ENCODE measurements around the gene MEIS2. TPM values are rescaled to one million over a fixed set of nuclear protein-coding genes. Genes with fewer than 3 reads are reported as not detected.

The MEIS2 gene
- total RNA-seq, 4 donors from 2014 or later: 28.3 to 87.5 (median 42.2) TPM

DNA sequence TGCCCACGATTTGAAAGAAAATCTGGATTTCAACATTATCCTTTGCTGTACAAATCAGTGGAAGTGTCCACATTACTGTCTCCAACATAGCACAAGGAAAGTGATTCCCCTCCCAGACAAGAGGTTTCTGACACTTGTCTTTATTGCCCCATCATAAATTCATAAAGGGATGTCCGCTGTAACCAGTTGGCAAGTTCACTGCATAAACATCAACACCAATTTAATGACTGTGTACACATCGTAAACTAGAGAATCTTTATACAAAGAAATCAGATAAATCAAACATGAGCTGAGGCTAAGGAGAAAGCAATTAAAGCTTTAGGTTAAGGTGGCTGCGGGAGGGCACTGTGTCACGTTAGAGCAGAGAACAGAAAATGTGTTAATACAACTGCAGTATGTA is 129.8 kb downstream of the MEIS2 start:
- TF ChIP-seq, protein P1, sequence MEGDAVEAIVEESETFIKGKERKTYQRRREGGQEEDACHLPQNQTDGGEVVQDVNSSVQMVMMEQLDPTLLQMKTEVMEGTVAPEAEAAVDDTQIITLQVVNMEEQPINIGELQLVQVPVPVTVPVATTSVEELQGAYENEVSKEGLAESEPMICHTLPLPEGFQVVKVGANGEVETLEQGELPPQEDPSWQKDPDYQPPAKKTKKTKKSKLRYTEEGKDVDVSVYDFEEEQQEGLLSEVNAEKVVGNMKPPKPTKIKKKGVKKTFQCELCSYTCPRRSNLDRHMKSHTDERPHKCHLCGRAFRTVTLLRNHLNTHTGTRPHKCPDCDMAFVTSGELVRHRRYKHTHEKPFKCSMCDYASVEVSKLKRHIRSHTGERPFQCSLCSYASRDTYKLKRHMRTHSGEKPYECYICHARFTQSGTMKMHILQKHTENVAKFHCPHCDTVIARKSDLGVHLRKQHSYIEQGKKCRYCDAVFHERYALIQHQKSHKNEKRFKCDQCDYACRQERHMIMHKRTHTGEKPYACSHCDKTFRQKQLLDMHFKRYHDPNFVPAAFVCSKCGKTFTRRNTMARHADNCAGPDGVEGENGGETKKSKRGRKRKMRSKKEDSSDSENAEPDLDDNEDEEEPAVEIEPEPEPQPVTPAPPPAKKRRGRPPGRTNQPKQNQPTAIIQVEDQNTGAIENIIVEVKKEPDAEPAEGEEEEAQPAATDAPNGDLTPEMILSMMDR (IDR thresholded peaks at IDR 0.05): no peak
- no peak for ATAC-seq (ENCODE audit: low FRiP score)
- DNase-seq (ENCODE audit: low spot score): no peak

DNA sequence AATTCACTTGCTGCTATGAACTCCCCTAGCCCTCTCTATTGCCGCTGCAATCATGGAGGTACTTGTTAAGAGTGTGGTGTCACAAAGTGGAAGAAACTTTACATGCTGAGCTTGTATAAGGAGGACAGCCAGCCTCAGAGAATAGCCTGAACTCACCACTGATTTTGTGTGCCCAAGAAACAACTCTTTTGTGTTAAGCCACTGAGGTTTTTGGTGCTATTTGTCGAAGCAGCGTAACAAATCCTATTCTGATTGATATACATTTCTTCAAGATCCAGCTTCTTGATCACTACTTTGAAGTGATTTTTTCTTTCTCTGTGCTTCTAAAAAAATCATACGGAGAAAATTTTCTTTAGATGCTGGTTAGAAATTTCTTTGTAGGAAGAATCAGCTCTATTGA is 132.4 kb downstream of the MEIS2 start:
- ATAC-seq (ENCODE audit: low FRiP score) (no peak), DNase-seq (ENCODE audit: low spot score) (no peak)
- TF ChIP-seq, protein P1 (IDR thresholded peaks at IDR 0.05): no peak

DNA sequence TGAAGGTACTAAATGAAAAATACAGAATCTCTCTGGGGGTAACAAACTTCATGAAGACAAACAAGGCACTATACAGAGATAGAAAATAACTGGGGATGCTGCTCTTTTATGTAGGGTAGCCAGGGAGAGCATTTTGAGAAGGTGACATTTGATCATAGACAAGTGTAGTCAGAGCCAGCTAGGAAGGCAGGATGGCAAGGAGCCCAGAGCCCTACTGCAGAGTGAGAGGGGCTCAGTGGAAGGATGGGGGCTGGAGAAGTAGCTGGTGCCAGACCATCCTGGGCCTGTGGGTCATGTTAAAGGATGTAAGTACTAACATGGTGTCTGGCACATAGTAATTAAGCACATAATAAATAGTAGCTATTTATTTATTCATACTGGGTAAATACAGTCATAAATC is 133.6 kb downstream of the MEIS2 start:
- no peak for DNase-seq (ENCODE audit: low spot score)
- TF ChIP-seq, protein P1 (IDR thresholded peaks at IDR 0.05): no peak
- ATAC-seq (ENCODE audit: low FRiP score): no peak

DNA sequence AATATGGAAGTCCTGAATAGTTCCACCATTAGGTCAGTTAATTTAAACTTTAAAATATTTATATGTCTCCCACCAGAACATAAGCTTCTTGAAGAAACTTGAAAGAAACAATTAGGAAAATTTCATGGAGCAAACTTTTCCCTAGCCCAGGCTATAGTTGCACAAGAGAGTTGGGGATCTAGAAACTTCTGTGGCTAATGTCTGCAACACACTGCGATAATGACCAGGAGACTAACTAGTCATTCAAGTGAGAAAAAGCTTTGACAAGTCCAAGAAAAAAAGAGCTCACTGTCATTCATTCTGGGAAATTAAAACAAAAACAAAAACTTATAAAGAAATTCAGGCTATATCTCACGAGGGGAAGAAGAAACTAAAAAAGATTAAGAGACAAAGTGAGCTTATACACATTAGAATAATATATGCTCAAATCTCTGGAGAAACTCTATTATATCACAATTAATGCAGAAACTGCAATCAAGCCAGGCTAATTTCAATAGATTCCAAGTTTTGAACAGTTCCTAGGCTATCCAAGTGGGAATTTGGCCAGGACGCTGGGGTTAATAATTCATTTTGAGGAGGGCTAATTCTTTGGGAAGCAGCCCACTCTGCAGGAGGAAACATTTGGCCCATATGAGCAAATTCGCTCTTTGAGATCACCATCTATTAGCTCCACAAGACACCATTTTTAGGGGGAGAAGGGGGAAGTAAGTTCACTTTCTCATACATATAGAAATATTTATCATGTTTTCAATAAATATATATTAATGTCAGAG is 134.6 kb downstream of the MEIS2 start:
- TF ChIP-seq, protein P1 (IDR thresholded peaks at IDR 0.05): no peak
- ATAC-seq (ENCODE audit: low FRiP score) (no peak), DNase-seq (ENCODE audit: low spot score) (no peak)

DNA sequence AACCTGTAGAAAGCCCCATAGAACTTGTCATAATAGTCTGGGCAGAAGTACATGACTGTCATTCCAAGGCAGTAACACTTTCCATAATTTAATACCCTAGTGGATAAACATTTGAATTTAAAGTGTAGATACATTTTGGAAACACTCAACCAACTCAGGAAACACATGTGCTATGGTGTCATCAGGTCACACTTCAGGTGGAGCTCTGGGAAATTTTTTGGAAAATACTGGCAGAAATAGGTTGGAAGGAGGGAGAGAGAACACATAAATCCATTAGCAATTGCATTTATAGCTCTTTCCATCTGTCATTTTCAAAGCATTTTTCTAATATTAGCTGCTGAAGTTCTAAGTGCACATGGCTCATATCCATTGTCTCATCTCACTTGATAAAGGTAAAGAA is 135.7 kb downstream of the MEIS2 start:
- TF ChIP-seq, protein P1 (IDR thresholded peaks at IDR 0.05): no peak
- ATAC-seq (ENCODE audit: low FRiP score): no peak
- no peak for DNase-seq (ENCODE audit: low spot score)

DNA sequence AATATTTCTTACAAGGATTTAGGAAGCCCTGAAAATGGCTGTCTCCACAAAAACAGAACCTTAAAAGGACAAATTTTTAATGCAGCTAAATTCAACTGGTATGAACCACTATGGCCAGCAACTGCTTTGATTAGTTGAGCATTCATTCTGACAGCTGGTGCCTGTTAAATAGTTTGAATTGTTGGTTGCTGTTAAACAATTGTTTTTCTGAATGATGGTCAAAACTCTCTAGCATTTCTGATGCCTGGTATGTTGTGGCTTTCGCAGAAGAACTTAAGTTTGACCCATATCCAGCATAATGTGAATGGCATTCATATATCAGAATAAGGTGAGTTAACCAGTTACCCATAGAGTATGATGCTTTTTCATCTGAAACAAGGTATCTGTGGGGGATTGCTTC is 138.4 kb downstream of the MEIS2 start:
- no peak for ATAC-seq (ENCODE audit: low FRiP score)
- TF ChIP-seq, protein P1 (IDR thresholded peaks at IDR 0.05): no peak
- DNase-seq (ENCODE audit: low spot score): no peak

DNA sequence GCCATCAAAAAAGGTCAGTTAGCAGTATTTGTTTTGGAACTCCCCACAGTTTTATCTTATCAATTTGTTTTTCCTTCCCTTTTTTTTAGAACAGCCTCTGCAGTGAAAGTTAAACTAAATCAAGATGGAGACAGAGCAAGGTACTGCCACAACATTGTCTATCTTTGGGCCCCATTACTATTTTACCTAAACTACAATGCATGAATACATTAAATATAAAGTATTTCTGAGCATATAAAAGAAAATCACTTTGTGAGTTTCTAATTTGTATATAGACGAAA is 139.5 kb downstream of the MEIS2 start:
- DNase-seq (ENCODE audit: low spot score) (no peak), ATAC-seq (ENCODE audit: low FRiP score) (no peak)
- TF ChIP-seq, protein P1 (IDR thresholded peaks at IDR 0.05): no peak
